ENCODE measurements around the gene MYO5B. TPM values are rescaled to one million over a fixed set of nuclear protein-coding genes. Genes with fewer than 3 reads are reported as not detected.

MYO5B gene
- total and polyA plus RNA-seq, 10 of the 15 experiments (the other 5 are each of a cell fraction or from before 2014, with no cell fraction given) = 2.5 to 4.5 (median 3.3) TPM

DNA sequence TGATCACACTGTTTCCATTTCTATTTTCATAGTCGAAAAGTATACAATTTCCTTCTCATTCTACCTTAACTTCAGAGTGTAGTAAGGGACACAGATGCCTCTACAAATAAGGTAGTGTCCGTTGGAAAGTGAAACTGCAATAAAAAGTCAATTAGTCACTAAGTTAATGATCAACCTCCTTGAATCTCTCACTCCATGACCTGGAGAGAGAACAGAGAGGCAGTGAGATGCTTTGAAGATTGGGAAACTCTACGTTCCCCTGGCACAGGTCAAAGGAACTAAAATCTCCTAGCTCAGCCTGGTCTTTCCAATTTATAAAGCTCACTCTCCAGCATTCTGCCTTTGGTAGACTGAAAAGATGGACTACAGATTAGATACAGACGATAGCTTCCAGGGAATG is 227.8 kb downstream of the MYO5B start (continued):
- no peak for TF ChIP-seq NR2C2 (IDR thresholded peaks at IDR 0.05; ENCODE audit: borderline replicate concordance, control insufficient read depth, insufficient read length, low read depth)
- TF ChIP-seq TARDBP (IDR thresholded peaks at IDR 0.05; ENCODE audit: borderline replicate concordance) = no peak
- no peak for TF ChIP-seq KDM1A (IDR thresholded peaks at IDR 0.05; ENCODE audit: borderline replicate concordance)
- TF ChIP-seq NR2C1 (IDR thresholded peaks at IDR 0.05) = no peak
- TF ChIP-seq CBFB (IDR thresholded peaks at IDR 0.05; ENCODE audit: low read depth) = no peak
- TF ChIP-seq FOXK2 (IDR thresholded peaks at IDR 0.05) = no peak
- no peak for TF ChIP-seq FOXM1 (IDR thresholded peaks at IDR 0.05; ENCODE audit: low read depth, low read length)
- no peak for TF ChIP-seq SREBF1 (IDR thresholded peaks at IDR 0.05; ENCODE audit: low read length)
- TF ChIP-seq YY1 (IDR thresholded peaks at IDR 0.05; ENCODE audit: low read depth, low read length) = no peak
- TF ChIP-seq ATF7 (IDR thresholded peaks at IDR 0.05; ENCODE audit: low read depth) = no peak; the same call in none of the 2 replicates
- no peak for TF ChIP-seq TAF1 (IDR thresholded peaks at IDR 0.05; ENCODE audit: borderline replicate concordance, low read depth, low read length)
- TF ChIP-seq EGR1 (IDR thresholded peaks at IDR 0.05; ENCODE audit: borderline replicate concordance in 1 of 2, low read depth in 2 of 2, low read length in 2 of 2) = no peak
- TF ChIP-seq, protein P1, sequence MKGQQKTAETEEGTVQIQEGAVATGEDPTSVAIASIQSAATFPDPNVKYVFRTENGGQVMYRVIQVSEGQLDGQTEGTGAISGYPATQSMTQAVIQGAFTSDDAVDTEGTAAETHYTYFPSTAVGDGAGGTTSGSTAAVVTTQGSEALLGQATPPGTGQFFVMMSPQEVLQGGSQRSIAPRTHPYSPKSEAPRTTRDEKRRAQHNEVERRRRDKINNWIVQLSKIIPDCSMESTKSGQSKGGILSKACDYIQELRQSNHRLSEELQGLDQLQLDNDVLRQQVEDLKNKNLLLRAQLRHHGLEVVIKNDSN (IDR thresholded peaks at IDR 0.05; ENCODE audit: borderline replicate concordance, extremely low read length, insufficient read depth, low read depth, low read length) = no peak
- TF ChIP-seq EP300 (IDR thresholded peaks at IDR 0.05; ENCODE audit: borderline replicate concordance in 1 of 2, control insufficient read depth in 1 of 2, low read depth in 2 of 2, low read length in 2 of 2) = 0 out of 4 replicates have a peak, but pooled peaks of 1 of the 2 experiments have one; percentile 19
- TF ChIP-seq MEF2A (IDR thresholded peaks at IDR 0.05; ENCODE audit: insufficient read depth, low read depth, low read length) = no peak
- TF ChIP-seq ASH2L (IDR thresholded peaks at IDR 0.05; ENCODE audit: borderline replicate concordance, low read depth) = no peak
- peak; percentile 39; the same call in 1 of the 2 replicates for TF ChIP-seq MTA2 (IDR thresholded peaks at IDR 0.05; ENCODE audit: low read depth)
- no peak for TF ChIP-seq SPI1 (IDR thresholded peaks at IDR 0.05; ENCODE audit: borderline replicate concordance, insufficient read depth, low read depth, low read length)
- TF ChIP-seq CBX3 (IDR thresholded peaks at IDR 0.05; ENCODE audit: borderline replicate concordance, low read depth) = no peak
- TF ChIP-seq, protein P2, sequence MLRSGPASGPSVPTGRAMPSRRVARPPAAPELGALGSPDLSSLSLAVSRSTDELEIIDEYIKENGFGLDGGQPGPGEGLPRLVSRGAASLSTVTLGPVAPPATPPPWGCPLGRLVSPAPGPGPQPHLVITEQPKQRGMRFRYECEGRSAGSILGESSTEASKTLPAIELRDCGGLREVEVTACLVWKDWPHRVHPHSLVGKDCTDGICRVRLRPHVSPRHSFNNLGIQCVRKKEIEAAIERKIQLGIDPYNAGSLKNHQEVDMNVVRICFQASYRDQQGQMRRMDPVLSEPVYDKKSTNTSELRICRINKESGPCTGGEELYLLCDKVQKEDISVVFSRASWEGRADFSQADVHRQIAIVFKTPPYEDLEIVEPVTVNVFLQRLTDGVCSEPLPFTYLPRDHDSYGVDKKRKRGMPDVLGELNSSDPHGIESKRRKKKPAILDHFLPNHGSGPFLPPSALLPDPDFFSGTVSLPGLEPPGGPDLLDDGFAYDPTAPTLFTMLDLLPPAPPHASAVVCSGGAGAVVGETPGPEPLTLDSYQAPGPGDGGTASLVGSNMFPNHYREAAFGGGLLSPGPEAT (IDR thresholded peaks at IDR 0.05; ENCODE audit: low read depth) = 0 out of 2 replicates have a peak, but pooled peaks have one; percentile 18
- TF ChIP-seq, protein P3, sequence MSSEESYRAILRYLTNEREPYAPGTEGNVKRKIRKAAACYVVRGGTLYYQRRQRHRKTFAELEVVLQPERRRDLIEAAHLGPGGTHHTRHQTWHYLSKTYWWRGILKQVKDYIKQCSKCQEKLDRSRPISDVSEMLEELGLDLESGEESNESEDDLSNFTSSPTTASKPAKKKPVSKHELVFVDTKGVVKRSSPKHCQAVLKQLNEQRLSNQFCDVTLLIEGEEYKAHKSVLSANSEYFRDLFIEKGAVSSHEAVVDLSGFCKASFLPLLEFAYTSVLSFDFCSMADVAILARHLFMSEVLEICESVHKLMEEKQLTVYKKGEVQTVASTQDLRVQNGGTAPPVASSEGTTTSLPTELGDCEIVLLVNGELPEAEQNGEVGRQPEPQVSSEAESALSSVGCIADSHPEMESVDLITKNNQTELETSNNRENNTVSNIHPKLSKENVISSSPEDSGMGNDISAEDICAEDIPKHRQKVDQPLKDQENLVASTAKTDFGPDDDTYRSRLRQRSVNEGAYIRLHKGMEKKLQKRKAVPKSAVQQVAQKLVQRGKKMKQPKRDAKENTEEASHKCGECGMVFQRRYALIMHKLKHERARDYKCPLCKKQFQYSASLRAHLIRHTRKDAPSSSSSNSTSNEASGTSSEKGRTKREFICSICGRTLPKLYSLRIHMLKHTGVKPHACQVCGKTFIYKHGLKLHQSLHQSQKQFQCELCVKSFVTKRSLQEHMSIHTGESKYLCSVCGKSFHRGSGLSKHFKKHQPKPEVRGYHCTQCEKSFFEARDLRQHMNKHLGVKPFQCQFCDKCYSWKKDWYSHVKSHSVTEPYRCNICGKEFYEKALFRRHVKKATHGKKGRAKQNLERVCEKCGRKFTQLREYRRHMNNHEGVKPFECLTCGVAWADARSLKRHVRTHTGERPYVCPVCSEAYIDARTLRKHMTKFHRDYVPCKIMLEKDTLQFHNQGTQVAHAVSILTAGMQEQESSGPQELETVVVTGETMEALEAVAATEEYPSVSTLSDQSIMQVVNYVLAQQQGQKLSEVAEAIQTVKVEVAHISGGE (CRISPR knock-in tag; IDR thresholded peaks at IDR 0.05) = no peak
- TF ChIP-seq IKZF2 (IDR thresholded peaks at IDR 0.05) = peak in 1 of 2 experiments; percentile 40; a peak in 2 of 4 replicates
- no peak for TF ChIP-seq MTA3 (IDR thresholded peaks at IDR 0.05; ENCODE audit: borderline replicate concordance, low read length)
- no peak for TF ChIP-seq SMAD1 (IDR thresholded peaks at IDR 0.05; ENCODE audit: low read depth, partially characterized antibody)
- no peak for TF ChIP-seq POLR2AphosphoS5 (IDR thresholded peaks at IDR 0.05; ENCODE audit: low read length)
